ENCODE results near the gene SERPINA12. TPM values are rescaled to one million over a fixed set of nuclear protein-coding genes. Genes with fewer than 3 reads are reported as not detected.
"Not testable (repeated sequence)": the region's sequence is repeated elsewhere in the genome, so short reads cannot be mapped to it uniquely, and the experiment has no call there.

The SERPINA12 gene
- total and polyA plus RNA-seq, 4 donors: 0.13 TPM; not detected in 3

GRCh38 chr14:94521375-94522114, 12.3 kb upstream of the SERPINA12 start:
- Histone ChIP-seq H3K27me3 (ENCODE audit: control insufficient read depth, insufficient read depth, low read length) (no peaks in the 10 kb centered on the region), H3K36me3 (ENCODE audit: control insufficient read depth, insufficient read depth, low read length) (no peaks in the 10 kb centered on the region), H3K9me3 (ENCODE audit: control insufficient read depth, insufficient read depth, low read length) (no peaks in the 10 kb centered on the region), H3K27ac (ENCODE audit: low read depth, low read length) (no peak overlapping the region), H3K4me1 (ENCODE audit: control insufficient read depth, insufficient read depth, low read length) (peaks cover 10% of the 10 kb centered on the region), H3K4me3 (ENCODE audit: low read depth, low read length) (no peak overlapping the region)
- 43% methylated on average over 5 of the region's 5 CpGs for WGBS (ENCODE audit: insufficient coverage)
- no peak for DNase-seq (ENCODE audit: low read depth in 4 of 6, low spot score in 6 of 6)

GRCh38 chr14:94517641-94518257, 8.5 kb upstream of the SERPINA12 start:
- Histone ChIP-seq H3K9me3 (ENCODE audit: control insufficient read depth, insufficient read depth, low read length) (no peaks in the 10 kb centered on the region), H3K27me3 (ENCODE audit: control insufficient read depth, insufficient read depth, low read length) (no peaks in the 10 kb centered on the region), H3K27ac (ENCODE audit: low read depth, low read length) (no peak overlapping the region), H3K36me3 (ENCODE audit: control insufficient read depth, insufficient read depth, low read length) (no peaks in the 10 kb centered on the region), H3K4me1 (ENCODE audit: control insufficient read depth, insufficient read depth, low read length) (peaks cover 10% of the 10 kb centered on the region), H3K4me3 (ENCODE audit: low read depth, low read length) (no peak overlapping the region)
- DNase-seq (ENCODE audit: low read depth in 4 of 6, low spot score in 6 of 6): peak in 2 of 6 donors; percentile 35
- WGBS (ENCODE audit: insufficient coverage): 18% methylated on average over 4 of the region's 7 CpGs

GRCh38 chr14:94517248-94517640, 8.0 kb upstream of the SERPINA12 start:
- Histone ChIP-seq H3K4me3 (ENCODE audit: low read depth, low read length) (no peak overlapping the region), H3K9me3 (ENCODE audit: control insufficient read depth, insufficient read depth, low read length) (no peaks in the 10 kb centered on the region), H3K4me1 (ENCODE audit: control insufficient read depth, insufficient read depth, low read length) (peaks cover 10% of the 10 kb centered on the region), H3K27me3 (ENCODE audit: control insufficient read depth, insufficient read depth, low read length) (no peaks in the 10 kb centered on the region), H3K27ac (ENCODE audit: low read depth, low read length) (no peak overlapping the region), H3K36me3 (ENCODE audit: control insufficient read depth, insufficient read depth, low read length) (no peaks in the 10 kb centered on the region)
- no peak for DNase-seq (ENCODE audit: low read depth in 4 of 6, low spot score in 6 of 6)
- 56% methylated on average over 7 of the region's 10 CpGs for WGBS (ENCODE audit: insufficient coverage)

- no peaks in the 10 kb centered on the region for H3K36me3 ChIP-seq (ENCODE audit: control insufficient read depth, insufficient read depth, low read length)
- no peak for DNase-seq (ENCODE audit: low read depth in 4 of 6, low spot score in 6 of 6)
- H3K4me1 ChIP-seq (ENCODE audit: control insufficient read depth, insufficient read depth, low read length): peaks cover 10% of the 10 kb centered on the region
- no peaks in the 10 kb centered on the region for H3K9me3 ChIP-seq (ENCODE audit: control insufficient read depth, insufficient read depth, low read length)
- H3K27me3 ChIP-seq (ENCODE audit: control insufficient read depth, insufficient read depth, low read length): no peaks in the 10 kb centered on the region
- no peak overlapping the region for H3K4me3 ChIP-seq (ENCODE audit: low read depth, low read length)
- WGBS (ENCODE audit: insufficient coverage): 92% methylated on average over 5 of the region's 6 CpGs
- H3K27ac ChIP-seq (ENCODE audit: low read depth, low read length): no peak overlapping the region
Observed at GRCh38 chr14:94515856-94516255, 6.6 kb upstream of the SERPINA12 start.

DNA sequence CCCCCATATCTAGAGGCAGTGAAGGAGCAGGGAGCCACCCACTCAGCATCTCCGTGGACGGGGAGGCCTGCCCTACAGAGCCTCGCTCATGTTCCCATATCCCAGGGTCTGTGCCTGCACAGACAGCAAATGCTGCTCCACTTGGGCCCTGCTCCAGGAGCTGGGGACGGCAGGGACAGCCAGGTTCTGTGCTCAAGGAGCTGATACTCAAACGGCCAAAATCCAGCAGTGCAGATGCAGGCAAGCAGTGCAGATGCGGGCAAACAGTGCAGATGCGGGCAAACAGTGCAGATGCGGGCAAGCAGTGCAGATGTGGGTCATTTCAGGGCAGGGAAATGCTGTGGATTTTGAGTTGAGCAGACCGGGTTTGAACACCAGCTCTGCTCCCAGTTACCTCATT, 6.2 kb upstream of the SERPINA12 start:
- no peak overlapping the region for H3K4me3 ChIP-seq (ENCODE audit: low read depth, low read length)
- WGBS (ENCODE audit: insufficient coverage): 76% methylated on average over 8 of the region's 9 CpGs
- H3K36me3 ChIP-seq (ENCODE audit: control insufficient read depth, insufficient read depth, low read length): no peaks in the 10 kb centered on the region
- H3K27ac ChIP-seq (ENCODE audit: low read depth, low read length): no peak overlapping the region
- DNase-seq (ENCODE audit: low read depth in 4 of 6, low spot score in 6 of 6): no peak
- no peaks in the 10 kb centered on the region for H3K9me3 ChIP-seq (ENCODE audit: control insufficient read depth, insufficient read depth, low read length)
- H3K4me1 ChIP-seq (ENCODE audit: control insufficient read depth, insufficient read depth, low read length): peaks cover 10% of the 10 kb centered on the region
- H3K27me3 ChIP-seq (ENCODE audit: control insufficient read depth, insufficient read depth, low read length): no peaks in the 10 kb centered on the region

DNA sequence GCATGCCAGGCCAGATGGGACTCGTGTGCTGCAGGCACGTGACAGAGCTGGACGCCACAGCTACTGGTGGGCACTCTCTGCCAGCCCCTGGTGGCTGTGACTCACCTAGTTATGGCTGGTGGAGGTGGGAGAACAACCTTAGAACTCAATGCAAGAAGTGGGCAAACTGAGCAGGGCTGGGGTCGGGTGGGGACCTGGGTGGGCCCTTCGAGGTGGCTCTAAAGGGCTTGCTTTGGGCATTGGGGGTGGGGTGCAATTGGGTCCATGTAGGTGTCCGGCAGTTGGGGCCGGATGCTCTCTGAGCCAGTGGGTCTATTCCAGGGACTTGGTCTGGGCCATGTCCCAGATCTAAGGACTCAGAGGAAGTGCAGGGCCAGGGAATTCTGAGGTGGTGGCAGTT, 5.1 kb upstream of the SERPINA12 start:
- H3K9me3 ChIP-seq (ENCODE audit: control insufficient read depth, insufficient read depth, low read length): no peaks in the 10 kb centered on the region
- peaks cover 10% of the 10 kb centered on the region for H3K4me1 ChIP-seq (ENCODE audit: control insufficient read depth, insufficient read depth, low read length)
- DNase-seq (ENCODE audit: low read depth in 4 of 6, low spot score in 6 of 6): no peak
- 86% methylated on average over 7 of the region's 7 CpGs for WGBS (ENCODE audit: insufficient coverage)
- no peak overlapping the region for H3K4me3 ChIP-seq (ENCODE audit: low read depth, low read length)
- H3K27me3 ChIP-seq (ENCODE audit: control insufficient read depth, insufficient read depth, low read length): no peaks in the 10 kb centered on the region
- H3K27ac ChIP-seq (ENCODE audit: low read depth, low read length): no peak overlapping the region
- H3K36me3 ChIP-seq (ENCODE audit: control insufficient read depth, insufficient read depth, low read length): no peaks in the 10 kb centered on the region

GRCh38 chr14:94510481-94510880, 1.2 kb upstream of the SERPINA12 start:
- not testable (repeated sequence) for DNase-seq (ENCODE audit: low read depth in 4 of 6, low spot score in 6 of 6); H3K27ac ChIP-seq (ENCODE audit: low read depth, low read length); H3K4me1 ChIP-seq (ENCODE audit: control insufficient read depth, insufficient read depth, low read length); H3K36me3 ChIP-seq (ENCODE audit: control insufficient read depth, insufficient read depth, low read length); H3K9me3 ChIP-seq (ENCODE audit: control insufficient read depth, insufficient read depth, low read length); H3K27me3 ChIP-seq (ENCODE audit: control insufficient read depth, insufficient read depth, low read length); H3K4me3 ChIP-seq (ENCODE audit: low read depth, low read length)
- WGBS (ENCODE audit: insufficient coverage): 56% methylated on average over 1 of the region's 2 CpGs

DNA sequence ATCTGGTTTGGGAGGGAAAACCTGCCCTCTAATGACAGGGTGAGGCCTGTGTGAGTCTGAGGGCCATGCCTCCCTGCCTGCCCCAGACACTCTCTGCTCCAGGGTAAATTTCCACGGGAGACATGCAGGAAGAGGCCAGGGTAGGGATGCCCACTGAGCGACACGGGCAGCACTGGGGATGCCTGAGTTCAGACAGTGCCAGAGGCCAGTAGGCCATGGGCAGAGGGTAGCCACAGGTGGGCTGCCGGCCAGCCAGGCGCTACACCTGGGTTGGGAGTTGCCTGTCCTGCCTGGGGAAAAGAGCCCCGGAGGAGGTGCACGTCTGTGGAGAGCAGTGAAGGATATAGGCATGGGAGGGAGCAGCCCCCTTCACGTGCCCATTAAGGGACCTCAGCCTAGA, 3.6 kb downstream of the SERPINA12 start:
- H3K4me3 ChIP-seq (ENCODE audit: low read depth, low read length): no peak overlapping the region
- no peaks in the 10 kb centered on the region for H3K27me3 ChIP-seq (ENCODE audit: control insufficient read depth, insufficient read depth, low read length)
- no peaks in the 10 kb centered on the region for H3K9me3 ChIP-seq (ENCODE audit: control insufficient read depth, insufficient read depth, low read length)
- H3K4me1 ChIP-seq (ENCODE audit: control insufficient read depth, insufficient read depth, low read length): no peaks in the 10 kb centered on the region
- H3K27ac ChIP-seq (ENCODE audit: low read depth, low read length): no peak overlapping the region
- H3K36me3 ChIP-seq (ENCODE audit: control insufficient read depth, insufficient read depth, low read length): no peaks in the 10 kb centered on the region
- WGBS (ENCODE audit: insufficient coverage): 87% methylated on average over 8 of the region's 8 CpGs
- DNase-seq (ENCODE audit: low read depth in 4 of 6, low spot score in 6 of 6): no peak

DNA sequence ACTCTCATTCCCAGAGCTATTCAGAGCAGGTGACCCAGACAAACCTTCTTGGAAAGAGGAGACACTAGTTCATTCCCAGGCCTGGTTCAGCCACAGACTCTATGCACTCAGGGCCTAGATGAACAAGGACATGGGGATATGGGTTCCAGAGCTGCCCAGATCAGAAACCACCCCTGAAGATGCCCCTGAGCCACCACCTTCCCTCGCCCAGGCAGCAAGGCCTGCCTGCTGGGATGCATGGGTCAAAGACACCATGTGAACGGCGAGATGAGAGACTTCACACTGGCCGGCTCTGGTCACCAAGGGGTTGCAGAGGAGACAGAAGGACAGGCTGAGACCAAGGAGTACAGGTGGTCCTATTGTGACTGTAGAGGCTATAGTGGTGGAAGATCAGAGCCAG, 4.1 kb downstream of the SERPINA12 start:
- H3K4me3 ChIP-seq (ENCODE audit: low read depth, low read length): no peak overlapping the region
- H3K4me1 ChIP-seq (ENCODE audit: control insufficient read depth, insufficient read depth, low read length): no peaks in the 10 kb centered on the region
- DNase-seq (ENCODE audit: low read depth in 4 of 6, low spot score in 6 of 6): no peak
- 97% methylated on average over 3 of the region's 4 CpGs for WGBS (ENCODE audit: insufficient coverage)
- H3K9me3 ChIP-seq (ENCODE audit: control insufficient read depth, insufficient read depth, low read length): no peaks in the 10 kb centered on the region
- H3K27me3 ChIP-seq (ENCODE audit: control insufficient read depth, insufficient read depth, low read length): no peaks in the 10 kb centered on the region
- H3K36me3 ChIP-seq (ENCODE audit: control insufficient read depth, insufficient read depth, low read length): no peaks in the 10 kb centered on the region
- H3K27ac ChIP-seq (ENCODE audit: low read depth, low read length): no peak overlapping the region

Measured in spinal cord (tissue), 10 donors.